ENCODE measurements around the gene RAB44. TPM values are rescaled to one million over a fixed set of nuclear protein-coding genes. Genes with fewer than 3 reads are reported as not detected.
A peak's percentile ranks its signal among the peaks of the same experiment; 100 is the strongest.

Gene RAB44
- total RNA-seq, 6 experiments from 2014 or later: 0.05 to 0.07 (median 0.07) TPM; not detected in 3

DNA sequence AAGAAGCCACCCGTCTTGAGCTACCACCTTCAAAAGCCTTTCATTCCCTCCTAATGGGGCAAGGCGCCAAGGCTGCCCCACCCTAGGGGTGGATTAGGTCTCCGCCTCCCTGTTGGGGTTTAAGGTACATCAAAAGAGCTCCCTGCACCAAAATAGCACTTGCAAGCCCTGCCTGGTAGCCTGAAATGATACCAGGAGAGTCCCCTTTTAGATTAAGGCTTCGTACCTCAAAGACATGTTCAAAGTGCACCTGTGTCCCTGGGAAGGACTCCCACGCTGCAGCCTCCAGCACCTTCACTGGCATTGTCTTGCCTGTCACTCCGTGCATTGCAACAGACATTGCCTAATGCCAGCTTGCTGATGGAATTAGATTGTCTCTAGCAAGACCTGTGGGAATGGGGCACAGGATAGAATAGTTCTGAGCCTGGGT is 34.8 kb upstream of the RAB44 start:
- intact Hi-C loops (cut with DNase I): no loop called here
- TF ChIP-seq POLR2A (IDR thresholded peaks at IDR 0.05): no peak
- TF ChIP-seq, protein P1, sequence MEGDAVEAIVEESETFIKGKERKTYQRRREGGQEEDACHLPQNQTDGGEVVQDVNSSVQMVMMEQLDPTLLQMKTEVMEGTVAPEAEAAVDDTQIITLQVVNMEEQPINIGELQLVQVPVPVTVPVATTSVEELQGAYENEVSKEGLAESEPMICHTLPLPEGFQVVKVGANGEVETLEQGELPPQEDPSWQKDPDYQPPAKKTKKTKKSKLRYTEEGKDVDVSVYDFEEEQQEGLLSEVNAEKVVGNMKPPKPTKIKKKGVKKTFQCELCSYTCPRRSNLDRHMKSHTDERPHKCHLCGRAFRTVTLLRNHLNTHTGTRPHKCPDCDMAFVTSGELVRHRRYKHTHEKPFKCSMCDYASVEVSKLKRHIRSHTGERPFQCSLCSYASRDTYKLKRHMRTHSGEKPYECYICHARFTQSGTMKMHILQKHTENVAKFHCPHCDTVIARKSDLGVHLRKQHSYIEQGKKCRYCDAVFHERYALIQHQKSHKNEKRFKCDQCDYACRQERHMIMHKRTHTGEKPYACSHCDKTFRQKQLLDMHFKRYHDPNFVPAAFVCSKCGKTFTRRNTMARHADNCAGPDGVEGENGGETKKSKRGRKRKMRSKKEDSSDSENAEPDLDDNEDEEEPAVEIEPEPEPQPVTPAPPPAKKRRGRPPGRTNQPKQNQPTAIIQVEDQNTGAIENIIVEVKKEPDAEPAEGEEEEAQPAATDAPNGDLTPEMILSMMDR (IDR thresholded peaks at IDR 0.05): no peak
- 55% methylated on average over 6 of the region's 6 CpGs for WGBS (ENCODE audit: insufficient coverage, low coverage, low lambda C conversion rate, missing lambda C conversion rate)
- peak; percentile 27 to 62 (median 42) for ATAC-seq
- Histone ChIP-seq H3K27me3 (no peaks in the 10 kb centered on the region), H3K36me3 (no peaks in the 10 kb centered on the region), H3K27ac (no peak overlapping the region), H3K4me3 (no peak overlapping the region), H3K9me3 (no peaks in the 10 kb centered on the region), H3K4me1 (peaks cover 0 to 13% (median 0%) of the 10 kb centered on the region in 4 donors)
- DNase-seq: peak in 1 of 3 donors; percentile 58

DNA sequence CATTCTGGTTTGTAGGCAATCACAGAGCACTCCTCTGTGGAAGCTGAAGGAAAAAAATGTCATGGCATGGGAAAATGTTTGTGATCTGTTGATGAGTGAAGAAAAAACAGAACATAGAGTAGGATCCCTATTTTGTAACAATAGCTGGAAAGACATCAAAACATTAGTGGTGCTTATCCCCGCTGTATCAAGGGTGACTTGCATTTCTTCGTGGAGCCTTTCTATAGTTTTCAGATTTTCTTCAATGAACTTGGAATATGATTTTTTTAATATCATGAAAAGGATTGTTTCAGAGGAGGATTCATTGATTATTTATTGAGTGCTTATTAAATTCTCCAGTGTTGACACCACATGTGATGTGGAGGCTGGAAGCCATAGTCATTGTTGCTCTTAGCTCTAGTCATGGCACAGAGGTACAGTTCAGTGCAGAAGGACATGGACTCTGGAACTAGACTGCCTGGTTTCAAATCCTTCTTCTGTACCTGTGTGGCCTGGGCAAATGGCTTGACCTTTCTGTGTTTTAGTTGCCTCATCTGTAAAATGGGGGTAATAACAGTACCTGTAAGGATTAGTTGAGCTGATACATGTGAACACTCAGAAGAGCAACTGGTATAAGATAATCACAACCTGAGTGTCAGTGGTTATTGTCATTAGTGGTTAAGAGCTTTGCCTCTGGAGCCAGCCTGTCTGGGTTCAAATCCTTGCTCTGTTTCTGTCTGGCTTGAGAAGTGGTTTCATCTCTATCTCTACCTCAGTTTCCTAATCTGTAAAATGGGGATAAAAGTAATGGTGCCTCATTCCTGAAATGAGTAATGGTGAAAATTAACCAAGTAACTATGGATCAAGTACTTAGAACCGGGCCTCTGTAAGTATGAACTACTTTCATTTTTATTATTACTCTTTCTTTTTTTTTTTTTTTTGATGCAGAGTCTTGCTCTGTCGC is 33.9 kb upstream of the RAB44 start:
- H3K27me3 ChIP-seq: no peaks in the 10 kb centered on the region
- DNase-seq (no peak), ATAC-seq (no peak)
- 72% methylated on average over 4 of the region's 4 CpGs for WGBS (ENCODE audit: insufficient coverage, low coverage, low lambda C conversion rate, missing lambda C conversion rate)
- intact Hi-C loops (cut with DNase I): no loop called here
- H3K4me1 ChIP-seq: peaks cover 0 to 13% (median 0%) of the 10 kb centered on the region in 4 donors
- H3K4me3 ChIP-seq: no peak overlapping the region
- H3K9me3 ChIP-seq: no peaks in the 10 kb centered on the region
- no peaks in the 10 kb centered on the region for H3K36me3 ChIP-seq
- no peak for TF ChIP-seq POLR2A (IDR thresholded peaks at IDR 0.05)
- TF ChIP-seq, protein P1 (IDR thresholded peaks at IDR 0.05): no peak
- H3K27ac ChIP-seq: no peak overlapping the region

DNA sequence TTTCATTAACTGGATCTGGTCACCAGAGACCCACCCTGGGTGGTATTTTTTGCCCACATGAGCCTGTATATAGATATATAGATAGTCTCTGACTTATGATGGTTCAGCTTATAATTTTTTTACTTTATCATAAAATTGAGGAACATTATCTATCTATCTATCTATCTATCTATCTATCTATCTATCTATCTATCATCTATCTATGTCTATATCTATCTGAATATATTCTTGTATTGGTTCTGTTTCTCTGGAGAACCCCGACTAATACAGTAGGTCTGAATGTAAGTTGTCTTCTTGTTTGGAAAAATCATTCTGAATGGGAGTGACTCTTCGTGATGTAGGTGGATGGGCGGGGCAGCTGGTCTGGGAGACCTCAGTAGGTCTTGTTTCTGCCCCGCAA is 32.4 kb upstream of the RAB44 start:
- ATAC-seq: no peak
- Histone ChIP-seq H3K27me3 (no peaks in the 10 kb centered on the region), H3K4me3 (no peak overlapping the region), H3K27ac (no peak overlapping the region), H3K36me3 (no peaks in the 10 kb centered on the region), H3K4me1 (peaks cover 0 to 13% (median 0%) of the 10 kb centered on the region in 4 donors), H3K9me3 (no peaks in the 10 kb centered on the region)
- WGBS (ENCODE audit: insufficient coverage, low coverage, low lambda C conversion rate, missing lambda C conversion rate): 89% methylated on average over 4 of the region's 4 CpGs
- no peak for TF ChIP-seq POLR2A (IDR thresholded peaks at IDR 0.05)
- TF ChIP-seq, protein P1 (IDR thresholded peaks at IDR 0.05): no peak
- intact Hi-C loops (cut with DNase I): no loop called here
- DNase-seq: no peak

DNA sequence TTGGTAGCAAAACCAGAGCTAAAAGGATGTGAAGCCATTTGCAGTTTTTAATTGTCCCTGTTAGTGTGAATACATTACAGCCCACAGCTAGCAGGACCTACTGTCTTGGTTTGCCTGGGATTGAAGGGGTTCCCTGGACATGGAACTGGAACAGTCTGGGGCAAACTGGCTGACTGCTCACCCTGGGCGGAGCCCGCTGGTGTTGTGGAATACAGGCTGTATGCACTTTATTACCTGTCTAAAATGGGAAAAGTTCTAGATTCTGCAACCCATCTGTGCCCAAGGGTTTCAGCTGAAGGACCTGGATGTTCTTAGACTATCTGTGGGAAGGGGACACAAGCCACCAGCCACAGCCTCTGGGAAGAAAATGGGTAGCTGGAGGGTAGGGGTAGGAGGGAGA is 31.3 kb upstream of the RAB44 start:
- no peak for ATAC-seq
- Histone ChIP-seq H3K4me1 (peaks cover 0 to 10% (median 0%) of the 10 kb centered on the region in 4 donors), H3K36me3 (no peaks in the 10 kb centered on the region), H3K27ac (no peak overlapping the region), H3K9me3 (no peaks in the 10 kb centered on the region), H3K4me3 (no peak overlapping the region), H3K27me3 (no peaks in the 10 kb centered on the region)
- no peak for TF ChIP-seq POLR2A (IDR thresholded peaks at IDR 0.05)
- TF ChIP-seq, protein P1 (IDR thresholded peaks at IDR 0.05): no peak
- intact Hi-C loops (cut with DNase I): no loop called here
- WGBS (ENCODE audit: insufficient coverage, low coverage, low lambda C conversion rate, missing lambda C conversion rate): no CpG with 5 or more reads among the region's 2 CpGs
- DNase-seq: no peak

Data from right lobe of liver (tissue), 6 donors.